ENCODE data around the gene RXRB.

DNA sequence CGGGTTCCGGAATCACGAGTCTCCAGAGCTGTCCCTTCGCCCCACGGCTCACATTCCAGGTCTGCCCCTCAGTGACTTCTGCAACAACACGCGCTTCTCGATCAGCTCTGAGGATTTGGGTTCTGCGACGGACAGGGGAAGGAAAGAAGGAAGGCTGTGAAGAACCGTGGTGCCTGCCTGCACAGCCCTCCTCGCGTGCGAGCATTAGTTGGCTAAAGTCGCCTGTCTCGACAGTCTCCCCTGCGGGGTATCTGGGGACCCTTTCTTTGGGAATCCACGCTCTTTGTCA is 48.1 kb upstream of the RXRB start:
- TF ChIP-seq EP300 (IDR thresholded peaks at IDR 0.05; ENCODE audit: borderline replicate concordance in 1 of 2, low read depth in 1 of 2, low read length in 1 of 2) (no peak), SIN3A (IDR thresholded peaks at IDR 0.05; ENCODE audit: borderline replicate concordance, low read depth, low read length) (no peak), RXRA (IDR thresholded peaks at IDR 0.05; ENCODE audit: borderline replicate concordance, low read depth) (no peak), RAD21 (IDR thresholded peaks at IDR 0.05; ENCODE audit: low read length) (no peak), CHD2 (IDR thresholded peaks at IDR 0.05; ENCODE audit: low read length, partially characterized antibody) (no peak), RFX5 (IDR thresholded peaks at IDR 0.05; ENCODE audit: low read length) (no peak), EZH2phosphoT487 (IDR thresholded peaks at IDR 0.05; ENCODE audit: borderline replicate concordance, low read depth) (no peak), FOXM1 (IDR thresholded peaks at IDR 0.05; ENCODE audit: low read depth) (no peak), POLR2AphosphoS5 (IDR thresholded peaks at IDR 0.05; ENCODE audit: low read depth, low read length) (no peak), FOXJ3 (CRISPR knock-in tag; IDR thresholded peaks at IDR 0.05) (no peak)
- TF ChIP-seq, protein P1, sequence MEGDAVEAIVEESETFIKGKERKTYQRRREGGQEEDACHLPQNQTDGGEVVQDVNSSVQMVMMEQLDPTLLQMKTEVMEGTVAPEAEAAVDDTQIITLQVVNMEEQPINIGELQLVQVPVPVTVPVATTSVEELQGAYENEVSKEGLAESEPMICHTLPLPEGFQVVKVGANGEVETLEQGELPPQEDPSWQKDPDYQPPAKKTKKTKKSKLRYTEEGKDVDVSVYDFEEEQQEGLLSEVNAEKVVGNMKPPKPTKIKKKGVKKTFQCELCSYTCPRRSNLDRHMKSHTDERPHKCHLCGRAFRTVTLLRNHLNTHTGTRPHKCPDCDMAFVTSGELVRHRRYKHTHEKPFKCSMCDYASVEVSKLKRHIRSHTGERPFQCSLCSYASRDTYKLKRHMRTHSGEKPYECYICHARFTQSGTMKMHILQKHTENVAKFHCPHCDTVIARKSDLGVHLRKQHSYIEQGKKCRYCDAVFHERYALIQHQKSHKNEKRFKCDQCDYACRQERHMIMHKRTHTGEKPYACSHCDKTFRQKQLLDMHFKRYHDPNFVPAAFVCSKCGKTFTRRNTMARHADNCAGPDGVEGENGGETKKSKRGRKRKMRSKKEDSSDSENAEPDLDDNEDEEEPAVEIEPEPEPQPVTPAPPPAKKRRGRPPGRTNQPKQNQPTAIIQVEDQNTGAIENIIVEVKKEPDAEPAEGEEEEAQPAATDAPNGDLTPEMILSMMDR (IDR thresholded peaks at IDR 0.05) = no peak; the same call in 1 of the 2 replicates
- TF ChIP-seq, protein P2, sequence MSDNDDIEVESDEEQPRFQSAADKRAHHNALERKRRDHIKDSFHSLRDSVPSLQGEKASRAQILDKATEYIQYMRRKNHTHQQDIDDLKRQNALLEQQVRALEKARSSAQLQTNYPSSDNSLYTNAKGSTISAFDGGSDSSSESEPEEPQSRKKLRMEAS (IDR thresholded peaks at IDR 0.05; ENCODE audit: low read depth) = no peak
- TF ChIP-seq, protein P3, sequence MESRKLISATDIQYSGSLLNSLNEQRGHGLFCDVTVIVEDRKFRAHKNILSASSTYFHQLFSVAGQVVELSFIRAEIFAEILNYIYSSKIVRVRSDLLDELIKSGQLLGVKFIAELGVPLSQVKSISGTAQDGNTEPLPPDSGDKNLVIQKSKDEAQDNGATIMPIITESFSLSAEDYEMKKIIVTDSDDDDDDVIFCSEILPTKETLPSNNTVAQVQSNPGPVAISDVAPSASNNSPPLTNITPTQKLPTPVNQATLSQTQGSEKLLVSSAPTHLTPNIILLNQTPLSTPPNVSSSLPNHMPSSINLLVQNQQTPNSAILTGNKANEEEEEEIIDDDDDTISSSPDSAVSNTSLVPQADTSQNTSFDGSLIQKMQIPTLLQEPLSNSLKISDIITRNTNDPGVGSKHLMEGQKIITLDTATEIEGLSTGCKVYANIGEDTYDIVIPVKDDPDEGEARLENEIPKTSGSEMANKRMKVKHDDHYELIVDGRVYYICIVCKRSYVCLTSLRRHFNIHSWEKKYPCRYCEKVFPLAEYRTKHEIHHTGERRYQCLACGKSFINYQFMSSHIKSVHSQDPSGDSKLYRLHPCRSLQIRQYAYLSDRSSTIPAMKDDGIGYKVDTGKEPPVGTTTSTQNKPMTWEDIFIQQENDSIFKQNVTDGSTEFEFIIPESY (IDR thresholded peaks at IDR 0.05; ENCODE audit: borderline replicate concordance, low read depth) = no peak
- TF ChIP-seq, protein P4, sequence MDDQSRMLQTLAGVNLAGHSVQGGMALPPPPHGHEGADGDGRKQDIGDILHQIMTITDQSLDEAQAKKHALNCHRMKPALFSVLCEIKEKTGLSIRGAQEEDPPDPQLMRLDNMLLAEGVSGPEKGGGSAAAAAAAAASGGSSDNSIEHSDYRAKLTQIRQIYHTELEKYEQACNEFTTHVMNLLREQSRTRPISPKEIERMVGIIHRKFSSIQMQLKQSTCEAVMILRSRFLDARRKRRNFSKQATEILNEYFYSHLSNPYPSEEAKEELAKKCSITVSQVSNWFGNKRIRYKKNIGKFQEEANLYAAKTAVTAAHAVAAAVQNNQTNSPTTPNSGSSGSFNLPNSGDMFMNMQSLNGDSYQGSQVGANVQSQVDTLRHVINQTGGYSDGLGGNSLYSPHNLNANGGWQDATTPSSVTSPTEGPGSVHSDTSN (IDR thresholded peaks at IDR 0.05) = no peak

Measured in SK-N-SH (cell line).